Measurements from ENCODE around the gene OSBPL10.
"Not testable (repeated sequence)": the region's sequence is repeated elsewhere in the genome, so short reads cannot be mapped to it uniquely, and the experiment has no call there.

The OSBPL10 gene

DNA sequence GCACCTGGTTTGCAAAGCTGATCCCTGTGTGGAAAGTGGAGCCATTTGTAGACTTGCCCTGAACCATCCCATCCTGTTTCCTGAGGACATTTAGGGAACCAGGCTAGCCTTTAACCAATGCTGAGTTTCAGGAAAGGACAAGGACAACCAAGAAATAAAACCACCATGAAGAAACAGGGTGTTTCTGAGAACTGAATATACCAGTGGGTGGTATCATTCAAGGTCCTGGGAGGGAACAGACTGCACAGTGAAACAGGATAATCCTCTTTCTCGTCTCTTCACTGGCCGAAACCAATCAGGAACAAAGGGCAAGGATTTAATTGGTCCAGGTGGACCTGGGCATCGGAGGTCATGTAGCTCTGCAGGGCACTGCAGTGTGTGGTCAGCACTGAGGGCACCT lies 22.3 kb upstream of the OSBPL10 start:
- TF ChIP-seq, protein P1, sequence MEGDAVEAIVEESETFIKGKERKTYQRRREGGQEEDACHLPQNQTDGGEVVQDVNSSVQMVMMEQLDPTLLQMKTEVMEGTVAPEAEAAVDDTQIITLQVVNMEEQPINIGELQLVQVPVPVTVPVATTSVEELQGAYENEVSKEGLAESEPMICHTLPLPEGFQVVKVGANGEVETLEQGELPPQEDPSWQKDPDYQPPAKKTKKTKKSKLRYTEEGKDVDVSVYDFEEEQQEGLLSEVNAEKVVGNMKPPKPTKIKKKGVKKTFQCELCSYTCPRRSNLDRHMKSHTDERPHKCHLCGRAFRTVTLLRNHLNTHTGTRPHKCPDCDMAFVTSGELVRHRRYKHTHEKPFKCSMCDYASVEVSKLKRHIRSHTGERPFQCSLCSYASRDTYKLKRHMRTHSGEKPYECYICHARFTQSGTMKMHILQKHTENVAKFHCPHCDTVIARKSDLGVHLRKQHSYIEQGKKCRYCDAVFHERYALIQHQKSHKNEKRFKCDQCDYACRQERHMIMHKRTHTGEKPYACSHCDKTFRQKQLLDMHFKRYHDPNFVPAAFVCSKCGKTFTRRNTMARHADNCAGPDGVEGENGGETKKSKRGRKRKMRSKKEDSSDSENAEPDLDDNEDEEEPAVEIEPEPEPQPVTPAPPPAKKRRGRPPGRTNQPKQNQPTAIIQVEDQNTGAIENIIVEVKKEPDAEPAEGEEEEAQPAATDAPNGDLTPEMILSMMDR (IDR thresholded peaks at IDR 0.05; ENCODE audit: low read depth, low read length, missing control alignments), result no peak
- DNase-seq (ENCODE audit: extremely low read depth, low read depth), result no peak
- H3K4me3 ChIP-seq (replicated peaks; ENCODE audit: low read depth, low read length), result no peak overlapping the region

DNA sequence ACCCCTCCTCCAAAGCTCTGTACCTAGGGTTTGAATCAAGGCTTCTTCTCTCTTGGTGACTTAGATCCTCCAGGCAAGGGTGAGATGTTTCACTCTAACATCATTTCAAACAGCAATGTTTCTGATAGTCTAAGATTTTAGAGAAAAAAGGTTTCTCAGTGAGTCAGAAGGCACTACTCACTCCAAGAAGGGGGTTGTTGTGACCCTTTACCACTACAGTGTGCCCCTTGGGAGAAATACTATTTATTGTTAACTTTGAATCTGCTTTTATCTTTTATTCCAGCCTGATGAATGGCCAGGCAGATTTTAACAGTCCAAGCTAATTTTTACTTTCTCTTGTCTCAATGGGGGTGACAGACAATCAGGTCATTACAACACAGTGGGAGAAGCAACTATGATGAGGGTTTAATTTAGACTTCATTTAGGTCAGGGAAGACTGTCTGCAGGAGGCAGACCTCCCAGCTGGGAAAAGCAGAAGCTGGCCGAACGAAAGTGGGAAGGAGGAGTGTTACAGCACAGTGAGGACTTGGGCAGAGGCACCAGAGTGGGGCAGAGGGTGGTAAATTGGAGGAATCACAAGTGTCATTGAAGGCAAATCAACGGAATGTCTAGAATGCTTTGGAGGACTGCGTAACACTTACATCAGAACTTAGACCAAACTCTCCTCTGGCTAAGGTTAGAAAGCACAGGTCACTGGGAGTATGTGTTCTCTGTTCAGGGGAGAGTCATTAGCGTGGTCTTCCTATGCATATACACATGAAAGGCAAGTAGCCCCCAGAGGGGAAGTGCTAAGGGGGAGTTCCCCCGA lies 21.7 kb upstream of the OSBPL10 start:
- no peak for DNase-seq (ENCODE audit: extremely low read depth, low read depth)
- H3K4me3 ChIP-seq (replicated peaks; ENCODE audit: low read depth, low read length), result no peak overlapping the region
- TF ChIP-seq, protein P1 (IDR thresholded peaks at IDR 0.05; ENCODE audit: low read depth, low read length, missing control alignments), result no peak

DNA sequence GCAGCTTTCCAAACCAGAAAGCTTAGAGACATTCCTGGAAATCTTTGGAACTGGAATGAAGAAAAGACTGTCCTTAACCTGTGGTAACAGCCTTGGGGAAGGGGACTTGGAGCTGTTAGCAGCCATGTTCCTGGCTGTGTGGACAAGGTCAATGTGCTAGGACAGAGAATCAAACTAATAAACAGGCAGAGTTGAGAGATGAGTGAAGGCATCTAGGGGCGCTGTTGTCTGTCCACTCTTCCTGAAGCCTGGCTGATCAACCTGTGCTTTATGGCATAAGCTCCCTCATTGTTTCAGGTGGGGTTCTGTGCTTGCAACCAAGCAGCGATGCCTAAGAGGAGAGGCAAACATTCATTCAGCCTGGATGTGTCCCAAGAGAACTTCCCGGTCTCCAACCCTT lies 19.8 kb upstream of the OSBPL10 start:
- TF ChIP-seq, protein P1 (IDR thresholded peaks at IDR 0.05; ENCODE audit: low read depth, low read length, missing control alignments), result no peak
- DNase-seq (ENCODE audit: extremely low read depth, low read depth), result no peak
- H3K4me3 ChIP-seq (replicated peaks; ENCODE audit: low read depth, low read length), result no peak overlapping the region

DNA sequence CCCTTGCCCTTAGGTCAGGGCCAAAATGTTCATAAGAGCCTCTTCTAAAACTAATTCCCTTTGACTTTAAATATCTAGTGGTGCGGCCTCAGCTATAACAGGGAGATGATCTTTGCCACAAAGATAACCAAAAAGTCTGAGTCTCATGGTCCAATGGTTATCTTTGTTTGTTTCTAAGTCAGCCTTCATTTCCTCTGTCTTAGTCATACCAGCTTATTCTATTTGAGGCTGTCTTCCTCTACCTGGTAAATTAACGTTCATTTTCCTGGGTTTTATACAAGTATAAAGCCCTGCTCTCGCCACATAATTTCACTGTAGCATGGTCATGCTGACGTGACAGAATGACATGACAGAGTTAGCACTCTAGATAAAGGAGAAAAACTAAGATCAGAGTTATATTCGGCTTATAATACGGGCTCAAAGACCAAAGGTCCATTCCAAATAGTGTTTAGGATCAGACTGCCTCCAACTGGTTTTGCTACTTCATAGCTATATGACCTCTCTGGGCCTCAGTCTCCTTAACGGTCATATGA lies 18.9 kb upstream of the OSBPL10 start:
- DNase-seq (ENCODE audit: extremely low read depth, low read depth), result no peak
- no peak overlapping the region for H3K4me3 ChIP-seq (replicated peaks; ENCODE audit: low read depth, low read length)
- TF ChIP-seq, protein P1 (IDR thresholded peaks at IDR 0.05; ENCODE audit: low read depth, low read length, missing control alignments), result no peak

DNA sequence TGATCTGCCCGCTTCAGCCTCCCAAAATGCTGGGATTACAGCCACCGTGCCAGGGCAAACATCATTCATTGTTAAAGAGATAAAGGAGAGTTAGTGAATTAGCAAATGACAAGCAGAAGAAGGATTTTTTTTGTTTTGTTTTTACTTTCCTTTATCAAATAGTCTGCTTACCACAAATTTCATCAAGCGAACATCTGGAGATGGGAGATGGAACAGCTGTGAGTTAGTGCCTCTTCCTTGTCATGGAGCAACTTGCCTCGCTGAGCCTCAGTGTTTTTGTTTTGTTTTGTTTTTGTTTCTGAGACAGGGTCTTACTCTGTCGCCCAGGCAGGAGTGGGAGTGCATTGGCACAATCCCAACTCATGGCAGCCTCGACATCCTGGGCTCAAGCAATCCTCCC lies 16.4 kb upstream of the OSBPL10 start:
- H3K4me3 ChIP-seq (replicated peaks; ENCODE audit: low read depth, low read length), result no peak overlapping the region
- TF ChIP-seq, protein P1 (IDR thresholded peaks at IDR 0.05; ENCODE audit: low read depth, low read length, missing control alignments), result no peak
- DNase-seq (ENCODE audit: extremely low read depth, low read depth), result no peak

DNA sequence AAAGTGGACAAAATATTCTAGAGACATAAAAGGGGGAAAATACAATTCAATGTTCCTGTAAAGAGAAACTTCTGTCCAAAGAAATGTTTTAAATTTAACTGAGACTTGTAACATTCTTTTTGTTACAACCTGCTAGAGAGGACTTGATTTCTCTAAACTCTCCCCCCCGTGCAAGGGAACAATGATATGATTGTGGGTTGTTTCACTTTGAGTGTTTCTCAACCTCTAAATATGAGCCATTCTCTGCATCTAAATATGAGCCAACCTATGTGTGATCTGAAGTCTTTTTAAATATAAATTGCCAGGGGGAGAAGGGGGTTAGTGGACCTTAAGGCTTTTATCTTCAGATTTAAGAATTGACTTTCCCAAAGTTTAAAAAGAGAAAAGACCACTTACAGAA lies 15.1 kb upstream of the OSBPL10 start:
- TF ChIP-seq, protein P1 (IDR thresholded peaks at IDR 0.05; ENCODE audit: low read depth, low read length, missing control alignments), result no peak
- no peak for DNase-seq (ENCODE audit: extremely low read depth, low read depth)
- H3K4me3 ChIP-seq (replicated peaks; ENCODE audit: low read depth, low read length), result no peak overlapping the region

DNA sequence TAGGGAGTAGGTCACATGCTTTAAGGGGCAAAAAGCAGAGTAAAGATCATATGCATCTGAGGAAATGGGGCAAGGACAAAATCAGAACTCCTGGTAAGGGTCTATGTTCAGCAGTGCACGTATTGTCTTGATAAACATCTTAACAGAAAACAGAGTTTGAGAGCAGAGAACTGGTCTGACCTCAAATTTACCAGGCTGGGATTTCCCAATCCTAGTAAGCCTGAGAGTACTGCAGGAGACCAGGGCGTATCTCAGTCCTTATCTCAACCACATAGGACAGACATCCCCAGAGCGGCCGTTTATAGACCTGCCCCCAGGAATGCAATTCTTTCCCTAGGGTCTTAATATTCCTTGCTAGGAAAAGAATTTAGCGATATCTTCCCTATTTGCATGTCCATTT lies 14.0 kb upstream of the OSBPL10 start:
- not testable (repeated sequence) for H3K4me3 ChIP-seq (replicated peaks; ENCODE audit: low read depth, low read length); DNase-seq (ENCODE audit: extremely low read depth, low read depth)

Measured in HFF-Myc (cell line).